Mesodermal cell (in vitro differentiated cells): ENCODE data around the gene BLMH.
"Not testable (repeated sequence)": the region's sequence is repeated elsewhere in the genome, so short reads cannot be mapped to it uniquely, and the experiment has no call there.

Experiments
- H3K27ac ChIP-seq: 2 replicates; pipeline ENCODE4 v1.7.0; 2013; ENCODE audit warnings: mild to moderate bottlenecking, low read depth, low read length, moderate library complexity; ENCODE audit not compliant: severe bottlenecking
- H3K36me3 ChIP-seq: 2 replicates; pipeline ENCODE4 v1.7.1; 2013; ENCODE audit warnings: mild to moderate bottlenecking, low read length, moderate library complexity; ENCODE audit not compliant: control insufficient read depth, insufficient read depth
- H3K4me1 ChIP-seq: one replicate; pipeline ENCODE4 v1.7.1; 2013; ENCODE audit warnings: mild to moderate bottlenecking, low read length; ENCODE audit not compliant: insufficient read depth, control insufficient read depth, poor library complexity, severe bottlenecking
- H3K4me3 ChIP-seq: 2 replicates; pipeline ENCODE4 v1.7.0; 2013; ENCODE audit warnings: low read length, control low read depth, mild to moderate bottlenecking; ENCODE audit not compliant: insufficient read depth, poor library complexity, severe bottlenecking; ENCODE audit errors: extremely low read depth
- H3K9me3 ChIP-seq: 2 replicates; pipeline ENCODE4 v1.7.1; 2013; ENCODE audit warnings: mild to moderate bottlenecking, low read length, moderate library complexity; ENCODE audit not compliant: control insufficient read depth
- WGBS, 2 experiments: methylation state at CpG; one replicate each; pipeline ENCODE4 v1.1.5; 2013; ENCODE audit warnings: missing lambda C conversion rate in 2 of 2; ENCODE audit not compliant: insufficient coverage in 2 of 2; 5-methylcytosine and 5-hydroxymethylcytosine counted together

The BLMH gene

GRCh38 chr17:30203471-30203981 lies 88.2 kb downstream of the BLMH start:
- Histone ChIP-seq H3K9me3 (no peaks in the 10 kb centered on the region), H3K36me3 (no peaks in the 10 kb centered on the region), H3K4me3 (no peak overlapping the region), H3K4me1 (peaks cover 8% of the 10 kb centered on the region), H3K27ac (no peak overlapping the region)
- 84 to 92% methylated on average over 5 of the region's 6 CpGs for WGBS, 2 experiments

- not testable (repeated sequence) for H3K9me3 ChIP-seq, H3K36me3 ChIP-seq, H3K4me3 ChIP-seq, H3K27ac ChIP-seq, H3K4me1 ChIP-seq
- 95% methylated on average over 8 of the region's 9 CpGs for WGBS, 2 experiments
These were observed 91.1 kb downstream of the BLMH start for GRCh38 chr17:30200656-30201055.

GRCh38 chr17:30200106-30200505 lies 91.6 kb downstream of the BLMH start:
- H3K27ac ChIP-seq: no peak overlapping the region
- WGBS, 2 experiments: 95 to 99% methylated on average over 6 to 7 of the region's 10 CpGs
- H3K4me1 ChIP-seq: peaks cover 5% of the 10 kb centered on the region
- no peaks in the 10 kb centered on the region for H3K9me3 ChIP-seq
- H3K4me3 ChIP-seq: no peak overlapping the region
- H3K36me3 ChIP-seq: no peaks in the 10 kb centered on the region

GRCh38 chr17:30199600-30199999 lies 92.1 kb downstream of the BLMH start:
- no peak overlapping the region for H3K4me3 ChIP-seq
- H3K27ac ChIP-seq: no peak overlapping the region
- WGBS, 2 experiments: 59 to 69% methylated on average over 2 to 3 of the region's 5 CpGs
- no peaks in the 10 kb centered on the region for H3K9me3 ChIP-seq
- no peaks in the 10 kb centered on the region for H3K36me3 ChIP-seq
- H3K4me1 ChIP-seq: peaks cover 5% of the 10 kb centered on the region
